IMR-90 (cell line): ENCODE measurements around the gene MIEF1. TPM values are rescaled to one million over a fixed set of nuclear protein-coding genes. Genes with fewer than 3 reads are reported as not detected.

Source experiments
- ATAC-seq: fragments of 200-7000 bp; cut with Tn5 transposase; 2 replicates; pipeline ENCODE4 v1.9.1; 2020; ENCODE audit warnings: low read depth, mild to moderate bottlenecking, moderate library complexity
- BruUV-seq: library from RNA; stranded (reverse); fragments of 400-500 nt; replicated peaks from 2 replicates; lab custom pipeline; 2021; lab: Mats Ljungman, UMichigan
- CTCF ChIA-PET: fragments of 300-600 bp; formaldehyde crosslinking; extraction: SDS; loops from one replicate; lab custom pipeline; 2021; ENCODE audit warnings: antibody characterized with exemption; lab: Yijun Ruan, JAX
- POLR2A ChIA-PET: fragments of 300-600 bp; sonication (Branson Sonifier 250); formaldehyde crosslinking; loops from one replicate; lab custom pipeline; 2022; ENCODE audit warnings: antibody characterized with exemption; ENCODE audit not compliant: unreplicated experiment; lab: Charles Lee
- DNase-seq: peaks from one replicate; pipeline ENCODE4 v3.0.0; 2013
- H2AFZ ChIP-seq: replicated peaks from 2 replicates; pipeline ENCODE3; 2013; ENCODE audit warnings: low read length, mild to moderate bottlenecking; ENCODE audit not compliant: poor library complexity
- H2AK5ac ChIP-seq: 2 replicates; pipeline ENCODE4 v1.6.1; 2013; ENCODE audit warnings: low read depth, low read length, inconsistent platforms
- H2AK9ac ChIP-seq: replicated peaks from 2 replicates; pipeline ENCODE3; 2013; ENCODE audit warnings: mild to moderate bottlenecking, low read depth, low read length, moderate library complexity; ENCODE audit not compliant: poor library complexity
- H2BK120ac ChIP-seq: 2 replicates; pipeline ENCODE4 v1.6.1; 2013; ENCODE audit warnings: low read depth, low read length, inconsistent platforms
- H2BK15ac ChIP-seq: 3 replicates; pipeline ENCODE4 v1.6.1; 2013; ENCODE audit warnings: low read depth, low read length, inconsistent platforms
- H2BK20ac ChIP-seq: 2 replicates; pipeline ENCODE4 v1.6.1; 2013; ENCODE audit warnings: low read depth, mild to moderate bottlenecking, inconsistent platforms, low read length, moderate library complexity
- H2BK5ac ChIP-seq: 2 replicates; pipeline ENCODE4 v1.6.1; 2013; ENCODE audit warnings: mild to moderate bottlenecking, low read depth, low read length, inconsistent platforms; ENCODE audit not compliant: poor library complexity, severe bottlenecking
- H3K14ac ChIP-seq: replicated peaks from 2 replicates; pipeline ENCODE4 v1.6.1; 2013; ENCODE audit warnings: low read depth, low read length, inconsistent platforms
- H3K18ac ChIP-seq: 2 replicates; pipeline ENCODE4 v1.6.1; 2013; ENCODE audit warnings: low read depth, low read length, control low read depth
- H3K23ac ChIP-seq: 2 replicates; pipeline ENCODE4 v1.6.1; 2013; ENCODE audit warnings: low read depth, low read length, inconsistent platforms
- H3K27ac ChIP-seq: 2 replicates; pipeline ENCODE4 v1.5.1; 2013; ENCODE audit warnings: mild to moderate bottlenecking, control low read depth, low read length; ENCODE audit not compliant: insufficient read depth
- H3K27me3 ChIP-seq: 2 replicates; pipeline ENCODE4 v1.6.1; 2013; ENCODE audit warnings: low read length; ENCODE audit not compliant: control insufficient read depth, insufficient read depth
- H3K36me3 ChIP-seq: 2 replicates; pipeline ENCODE4 v1.6.1; 2013; ENCODE audit warnings: low read length, mixed read lengths; ENCODE audit not compliant: control insufficient read depth, insufficient read depth
- H3K4ac ChIP-seq: 2 replicates; pipeline ENCODE4 v1.6.1; 2013; ENCODE audit warnings: low read depth, low read length, inconsistent platforms
- H3K4me1 ChIP-seq: 2 replicates; pipeline ENCODE4 v1.6.1; 2013; ENCODE audit warnings: low read length, mixed read lengths; ENCODE audit not compliant: control insufficient read depth, insufficient read depth
- H3K4me2 ChIP-seq: 2 replicates; pipeline ENCODE4 v1.6.1; 2013; ENCODE audit warnings: low read depth, mild to moderate bottlenecking, control low read depth, low read length, moderate library complexity
- H3K4me3 ChIP-seq: 2 replicates; pipeline ENCODE4 v1.5.1; 2013; ENCODE audit warnings: low read depth, mild to moderate bottlenecking, control low read depth, low read length, moderate library complexity; ENCODE audit not compliant: insufficient read depth
- H3K56ac ChIP-seq: 2 replicates; pipeline ENCODE4 v1.6.1; 2013; ENCODE audit warnings: low read length, inconsistent platforms; ENCODE audit not compliant: insufficient read depth; ENCODE audit errors: extremely low read depth
- H3K79me1 ChIP-seq, 2 experiments: 2 replicates each; pipeline ENCODE4 v1.6.1; 2013; ENCODE audit warnings: low read length in 2 of 2, inconsistent platforms in 1 of 2, low read depth in 1 of 2
- H3K9ac ChIP-seq: 2 replicates; pipeline ENCODE4 v1.6.1; 2013; ENCODE audit warnings: low read depth, low read length, control low read depth
- H3K9me1 ChIP-seq: 2 replicates; pipeline ENCODE4 v1.6.1; 2013; ENCODE audit warnings: low read length, inconsistent platforms; ENCODE audit not compliant: insufficient read depth
- H3K9me3 ChIP-seq: 2 replicates; pipeline ENCODE4 v1.6.1; 2013; ENCODE audit warnings: low read length; ENCODE audit not compliant: control insufficient read depth, insufficient read depth
- H4K20me1 ChIP-seq: 2 replicates; pipeline ENCODE4 v1.6.1; 2013; ENCODE audit warnings: low read length, inconsistent platforms; ENCODE audit not compliant: insufficient read depth
- H4K5ac ChIP-seq: 2 replicates; pipeline ENCODE4 v1.6.1; 2013; ENCODE audit warnings: mild to moderate bottlenecking, low read depth, low read length, control low read depth
- H4K8ac ChIP-seq, 2 experiments: 2 replicates each; pipeline ENCODE4 v1.6.1; 2013; ENCODE audit warnings: low read depth in 2 of 2, low read length in 2 of 2, control low read depth in 1 of 2, inconsistent platforms in 1 of 2
- H4K91ac ChIP-seq: 2 replicates; pipeline ENCODE4 v1.6.1; 2013; ENCODE audit warnings: low read depth, low read length, inconsistent platforms; ENCODE audit not compliant: insufficient read depth
- NFE2L2 ChIP-seq: fragments of 150-350 bp; IDR thresholded peaks from 2 replicates; pipeline ENCODE4 v1.6.1; 2016; ENCODE audit warnings: low read depth, mild to moderate bottlenecking, low read length
- POLR2A ChIP-seq: IDR thresholded peaks from 2 replicates; pipeline ENCODE4 v1.6.1; 2012; ENCODE audit warnings: mild to moderate bottlenecking, low read depth, low read length
- RCOR1 ChIP-seq: IDR thresholded peaks from 2 replicates; pipeline ENCODE4 v1.6.1; 2012; ENCODE audit warnings: mild to moderate bottlenecking, low read length, improper control_type of control experiment; ENCODE audit not compliant: insufficient replicate concordance
- WGBS, 2 experiments: methylation state at CpG; one replicate each; pipeline versions ENCODE4 v1.1.5 to v1.1.7; 2013; ENCODE audit warnings: missing lambda C conversion rate in 2 of 2; ENCODE audit not compliant: insufficient read length in 1 of 2; ENCODE audit errors: extremely low coverage in 2 of 2; 5-methylcytosine and 5-hydroxymethylcytosine counted together
- dilution Hi-C: fragments of 300-500 bp; cut with HindIII; formaldehyde crosslinking; loops from one replicate; pipeline ENCODE4 v1.14.3; 2018; ENCODE audit warnings: low sequenced_read_pairs; ENCODE audit not compliant: unreplicated experiment
- in situ Hi-C: fragments of 300-500 bp; cut with MboI; formaldehyde crosslinking; loops from 3 replicates; pipeline ENCODE4 v1.14.3; 2019; ENCODE audit warnings: low sequenced_read_pairs, inconsistent platforms, mixed read lengths
- intact Hi-C: fragments of 100-400 bp; cut with micrococcal nuclease; formaldehyde crosslinking; loops from 2 replicates; pipeline ENCODE4 v1.10.0; 2022
- polyA plus RNA-seq, 3 experiments: library from polyadenylated mRNA; depleted of rRNA; stranded (reverse); fragments of >200 nt; gene quantifications; 2 replicates each; pipeline ENCODE4 v1.2.3, GENCODE V29; 2012; ENCODE audit warnings: low replicate concordance in 1 of 3
- total RNA-seq: library from RNA; depleted of rRNA; stranded (reverse); fragments of >200 nt; gene quantifications from 2 replicates; pipeline ENCODE4 v1.2.3, GENCODE V29; 2012
- TF ChIP-seq, protein P1 (sequence below): fragments of 150-350 bp; IDR thresholded peaks from 2 replicates; pipeline ENCODE4 v1.6.1; 2017; ENCODE audit warnings: mild to moderate bottlenecking, antibody characterized with exemption, low read length, low read depth
- TF ChIP-seq, protein P2 (sequence below): conservative IDR thresholded peaks from 2 replicates; pipeline ENCODE4 v1.5.1; 2012; ENCODE audit warnings: mild to moderate bottlenecking, low read depth, low read length, improper control_type of control experiment

The MIEF1 gene
- total and polyA plus RNA-seq, 2 of the 4 experiments (the other 2 are of a cell fraction), result 9.7 to 16.9 TPM

DNA sequence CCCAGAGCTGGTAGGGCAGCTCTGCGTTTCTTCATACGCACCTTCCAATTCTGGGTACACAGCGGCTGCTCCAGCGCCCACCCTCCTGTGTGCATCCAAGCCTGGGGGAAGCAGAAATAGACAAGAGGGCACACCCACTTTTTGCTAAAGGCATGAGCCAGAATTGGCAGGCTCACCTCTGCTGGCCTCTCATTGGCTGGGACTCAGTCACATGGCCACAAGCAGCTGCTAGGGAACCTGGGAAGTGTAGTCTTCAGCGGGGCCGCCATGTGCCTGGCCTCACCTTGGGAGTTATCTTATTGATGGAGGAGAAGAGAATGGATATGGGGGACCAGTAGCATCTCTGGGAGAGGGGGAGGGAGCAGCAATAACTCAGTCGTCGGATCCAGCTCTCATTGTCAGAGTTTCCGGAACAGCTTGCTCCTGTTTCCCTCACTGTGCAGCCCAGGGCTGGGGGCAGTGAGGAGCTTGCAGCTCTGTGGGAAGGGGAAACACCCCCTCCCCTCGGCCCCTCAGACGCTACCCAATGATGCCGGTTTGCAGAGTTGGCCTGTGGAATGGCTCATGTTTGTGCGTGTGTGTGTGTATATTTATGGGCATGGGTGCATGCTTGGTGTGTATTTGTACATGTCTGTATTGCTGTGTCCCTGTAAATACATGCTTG, 11.8 kb upstream of the MIEF1 start:
- Histone ChIP-seq H3K79me1 (peaks cover 0 to 6% of the 10 kb centered on the region in 2 experiments; a peak in 1 of 4 replicates), H4K5ac (no peak overlapping the region), H3K9me3 (no peaks in the 10 kb centered on the region), H2AFZ (peak overlapping the region; percentile 85), H3K9me1 (peaks cover 18% of the 10 kb centered on the region), H3K23ac (no peak overlapping the region), H2BK120ac (no peak overlapping the region), H3K4me3 (no peak overlapping the region), H4K20me1 (peaks cover 12% of the 10 kb centered on the region; the same call in 1 of the 2 replicates), H3K18ac (no peak overlapping the region), H2AK9ac (peak overlapping the region; percentile 81), H2AK5ac (peak overlapping the region; percentile 15; the same call in 1 of the 2 replicates), H3K27ac (no peak overlapping the region), H4K91ac (no peak overlapping the region), H3K36me3 (no peaks in the 10 kb centered on the region), H3K4me1 (peaks cover 8% of the 10 kb centered on the region), H3K4ac (no peak overlapping the region), H3K27me3 (no peaks in the 10 kb centered on the region), H3K9ac (no peak overlapping the region), H2BK20ac (no peak overlapping the region), H3K14ac (no peak overlapping the region), H3K4me2 (no peak overlapping the region), H2BK15ac (no peak overlapping the region), H3K56ac (no peak overlapping the region), H2BK5ac (no peak overlapping the region), H4K8ac (peak overlapping the region in 1 of 2 experiments; percentile 57; a peak in 2 of 4 replicates)
- TF ChIP-seq POLR2A (no peak), NFE2L2 (no peak), RCOR1 (no peak)
- TF ChIP-seq, protein P1, sequence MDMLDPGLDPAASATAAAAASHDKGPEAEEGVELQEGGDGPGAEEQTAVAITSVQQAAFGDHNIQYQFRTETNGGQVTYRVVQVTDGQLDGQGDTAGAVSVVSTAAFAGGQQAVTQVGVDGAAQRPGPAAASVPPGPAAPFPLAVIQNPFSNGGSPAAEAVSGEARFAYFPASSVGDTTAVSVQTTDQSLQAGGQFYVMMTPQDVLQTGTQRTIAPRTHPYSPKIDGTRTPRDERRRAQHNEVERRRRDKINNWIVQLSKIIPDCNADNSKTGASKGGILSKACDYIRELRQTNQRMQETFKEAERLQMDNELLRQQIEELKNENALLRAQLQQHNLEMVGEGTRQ, result peak; percentile 97
- TF ChIP-seq, protein P2, sequence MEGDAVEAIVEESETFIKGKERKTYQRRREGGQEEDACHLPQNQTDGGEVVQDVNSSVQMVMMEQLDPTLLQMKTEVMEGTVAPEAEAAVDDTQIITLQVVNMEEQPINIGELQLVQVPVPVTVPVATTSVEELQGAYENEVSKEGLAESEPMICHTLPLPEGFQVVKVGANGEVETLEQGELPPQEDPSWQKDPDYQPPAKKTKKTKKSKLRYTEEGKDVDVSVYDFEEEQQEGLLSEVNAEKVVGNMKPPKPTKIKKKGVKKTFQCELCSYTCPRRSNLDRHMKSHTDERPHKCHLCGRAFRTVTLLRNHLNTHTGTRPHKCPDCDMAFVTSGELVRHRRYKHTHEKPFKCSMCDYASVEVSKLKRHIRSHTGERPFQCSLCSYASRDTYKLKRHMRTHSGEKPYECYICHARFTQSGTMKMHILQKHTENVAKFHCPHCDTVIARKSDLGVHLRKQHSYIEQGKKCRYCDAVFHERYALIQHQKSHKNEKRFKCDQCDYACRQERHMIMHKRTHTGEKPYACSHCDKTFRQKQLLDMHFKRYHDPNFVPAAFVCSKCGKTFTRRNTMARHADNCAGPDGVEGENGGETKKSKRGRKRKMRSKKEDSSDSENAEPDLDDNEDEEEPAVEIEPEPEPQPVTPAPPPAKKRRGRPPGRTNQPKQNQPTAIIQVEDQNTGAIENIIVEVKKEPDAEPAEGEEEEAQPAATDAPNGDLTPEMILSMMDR, result no peak
- 57% methylated on average over 5 of the region's 13 CpGs; no CpG with 5 or more reads in 1 of the 2 experiments for WGBS, 2 experiments
- POLR2A ChIA-PET, result no interaction called here
- BruUV-seq, result no TSS peak
- CTCF ChIA-PET, result no interaction called here
- in situ Hi-C loops, result no loop called here
- dilution Hi-C loops, result no loop called here
- ATAC-seq (peak; percentile 79), DNase-seq (peak; percentile 65)
- intact Hi-C loops, result loop anchor here (10.0 kb wide), 2 partner anchors 55 to 315 kb away; no protein-coding TSS in a partner anchor
